Stimulated activated CD4-positive, alpha-beta T cell treated with anti-CD3 and anti-CD28 coated beads, Interleukin-1b, Interleukin-23, amount 100 ng/mL, for 24 hours (primary cell): ENCODE results near the gene CDH3.

Experiments used
- DNase-seq, 4 experiments: peaks; one replicate each; pipeline ENCODE4 v3.0.0-alpha.2; 2020; ENCODE audit warnings: low read depth in 4 of 4, low spot score in 1 of 4

Gene CDH3

DNA sequence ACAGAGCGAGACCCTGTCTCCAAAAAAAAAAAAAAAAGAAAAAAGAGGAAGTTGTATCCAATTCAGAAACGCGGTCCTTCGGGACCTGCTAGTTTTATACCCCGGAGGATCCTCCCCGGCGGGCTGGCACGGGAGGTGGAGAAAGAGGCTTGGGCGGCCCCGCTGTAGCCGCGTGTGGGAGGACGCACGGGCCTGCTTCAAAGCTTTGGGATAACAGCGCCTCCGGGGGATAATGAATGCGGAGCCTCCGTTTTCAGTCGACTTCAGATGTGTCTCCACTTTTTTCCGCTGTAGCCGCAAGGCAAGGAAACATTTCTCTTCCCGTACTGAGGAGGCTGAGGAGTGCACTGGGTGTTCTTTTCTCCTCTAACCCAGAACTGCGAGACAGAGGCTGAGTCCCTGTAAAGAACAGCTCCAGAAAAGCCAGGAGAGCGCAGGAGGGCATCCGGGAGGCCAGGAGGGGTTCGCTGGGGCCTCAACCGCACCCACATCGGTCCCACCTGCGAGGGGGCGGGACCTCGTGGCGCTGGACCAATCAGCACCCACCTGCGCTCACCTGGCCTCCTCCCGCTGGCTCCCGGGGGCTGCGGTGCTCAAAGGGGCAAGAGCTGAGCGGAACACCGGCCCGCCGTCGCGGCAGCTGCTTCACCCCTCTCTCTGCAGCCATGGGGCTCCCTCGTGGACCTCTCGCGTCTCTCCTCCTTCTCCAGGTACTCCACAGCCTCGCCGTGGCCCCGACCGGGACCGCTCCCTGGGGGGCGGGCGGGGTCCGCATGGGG, at the start of gene CDH3:
Gene CDH3, plus strand, starts transcription at position 596 of the 779 bp plus-strand sequence. Its CDS starts 70 bp downstream, at position 666.
- peak in 1 of 4 experiments; percentile 6 for DNase-seq

DNA sequence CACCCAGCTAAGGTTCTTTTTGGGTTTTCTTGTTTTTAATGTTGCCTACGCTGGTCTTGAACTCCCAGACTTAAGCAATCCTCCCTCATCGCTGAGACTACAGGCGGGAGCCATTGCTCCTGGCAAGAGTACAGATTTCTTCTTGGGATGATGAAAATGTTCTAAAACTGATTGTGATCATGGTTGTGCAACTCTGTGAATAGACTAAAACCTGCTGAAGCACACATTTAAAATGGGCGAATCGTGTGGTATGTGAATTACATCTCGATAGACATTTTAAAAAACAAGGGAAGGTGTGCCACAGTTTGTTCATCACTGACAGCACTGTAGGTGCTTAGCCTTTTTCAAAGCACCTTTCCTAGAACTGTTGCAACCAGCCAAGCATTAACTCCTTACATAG, 48.8 kb upstream of the CDH3 start:
- DNase-seq = no peak

DNA sequence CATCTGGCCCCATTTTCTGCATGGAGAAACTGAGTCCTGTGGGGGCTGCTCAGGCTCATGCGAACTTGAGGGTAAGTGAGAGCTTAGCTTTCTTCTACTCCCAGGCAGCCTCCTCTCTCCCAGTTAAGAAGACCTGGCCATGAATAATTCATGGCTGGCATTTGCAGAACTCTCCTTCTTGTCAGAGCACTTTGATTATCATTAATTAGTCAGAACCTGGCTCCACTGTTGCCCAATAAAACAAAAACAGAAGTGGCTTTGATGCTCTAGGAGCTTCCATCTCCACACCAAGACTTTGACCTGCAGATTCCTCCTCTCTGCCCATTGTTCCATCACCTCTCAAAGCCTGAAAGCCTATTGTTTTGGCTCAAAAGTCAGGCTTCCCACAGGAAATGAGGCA, 45.5 kb upstream of the CDH3 start:
- no peak for DNase-seq

DNA sequence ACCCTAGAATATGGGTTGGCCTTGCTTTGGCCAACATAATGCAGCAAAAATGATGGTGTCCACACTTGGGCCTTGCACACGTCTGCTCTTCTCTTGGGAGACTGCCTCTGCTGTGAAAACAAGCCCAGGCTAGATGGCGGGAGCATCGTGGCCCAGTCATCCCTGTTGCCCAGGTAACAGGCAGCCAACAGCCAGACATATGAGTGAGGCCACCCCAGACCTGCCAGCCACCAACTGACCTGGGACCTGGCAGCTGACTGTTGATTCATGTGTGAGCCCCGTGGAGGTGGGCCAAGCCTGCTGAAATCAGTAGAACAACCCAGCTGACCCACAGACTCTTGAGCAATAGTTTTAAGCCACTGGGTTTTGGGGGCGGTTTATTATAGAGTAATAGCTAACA, 39.4 kb upstream of the CDH3 start:
- DNase-seq = no peak

DNA sequence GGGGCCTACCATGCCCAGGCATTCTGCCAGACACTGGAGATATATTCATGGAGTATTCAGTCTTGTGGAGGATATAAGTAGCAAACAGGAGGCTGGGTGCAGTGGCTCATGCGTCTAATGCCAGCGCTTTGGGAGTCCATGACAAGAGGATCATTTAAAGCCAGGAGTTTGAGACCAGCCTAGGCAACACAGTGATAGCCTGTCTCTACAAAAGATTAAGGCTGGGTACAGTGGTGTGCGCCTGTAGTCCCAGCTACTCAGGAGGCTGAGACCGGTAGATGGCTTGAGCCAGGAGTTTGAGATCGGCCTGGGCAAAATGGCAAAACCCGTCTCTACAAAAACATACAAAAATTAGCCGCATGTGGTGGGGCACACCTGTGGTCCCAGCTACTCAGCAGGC, 37.7 kb upstream of the CDH3 start:
- DNase-seq = no peak

DNA sequence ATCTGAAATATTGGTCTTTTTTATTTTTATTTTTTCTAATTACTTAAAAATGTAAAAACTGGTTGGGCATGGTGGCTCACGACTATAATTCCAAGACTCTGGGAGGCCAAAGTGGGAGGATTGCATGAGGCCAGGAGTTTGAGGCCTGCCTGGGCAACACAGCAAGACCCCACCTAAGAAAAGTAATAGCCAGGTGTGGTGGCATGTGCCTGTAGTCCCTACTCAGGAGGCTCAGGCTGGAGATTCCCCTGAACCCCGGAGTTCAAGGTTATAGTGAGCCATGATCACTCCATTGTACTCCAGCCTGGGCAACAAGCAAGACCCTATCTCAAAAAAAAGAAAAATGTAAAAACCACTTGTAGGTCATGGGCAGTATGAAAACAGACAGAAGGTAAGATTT, 36.8 kb upstream of the CDH3 start:
- DNase-seq = no peak

DNA sequence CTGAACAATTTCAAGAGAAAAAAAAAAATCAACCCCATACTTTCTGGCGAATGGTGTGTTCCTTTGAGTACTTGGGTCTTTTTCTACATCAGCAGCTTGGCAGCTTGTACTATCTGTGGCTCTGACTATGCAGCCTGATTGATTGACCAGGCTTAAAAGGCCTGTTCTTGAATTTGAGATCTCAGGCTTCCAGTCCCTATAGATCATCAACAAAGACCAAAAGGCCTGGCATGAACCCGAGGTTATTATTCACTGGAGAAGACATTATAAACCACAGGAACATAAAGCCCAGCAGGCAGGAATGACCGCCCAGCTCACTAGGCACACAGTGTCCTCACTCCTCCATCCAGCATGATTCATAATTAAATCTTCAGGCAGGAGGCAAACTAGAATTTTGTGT, 32.1 kb upstream of the CDH3 start:
- no peak for DNase-seq

DNA sequence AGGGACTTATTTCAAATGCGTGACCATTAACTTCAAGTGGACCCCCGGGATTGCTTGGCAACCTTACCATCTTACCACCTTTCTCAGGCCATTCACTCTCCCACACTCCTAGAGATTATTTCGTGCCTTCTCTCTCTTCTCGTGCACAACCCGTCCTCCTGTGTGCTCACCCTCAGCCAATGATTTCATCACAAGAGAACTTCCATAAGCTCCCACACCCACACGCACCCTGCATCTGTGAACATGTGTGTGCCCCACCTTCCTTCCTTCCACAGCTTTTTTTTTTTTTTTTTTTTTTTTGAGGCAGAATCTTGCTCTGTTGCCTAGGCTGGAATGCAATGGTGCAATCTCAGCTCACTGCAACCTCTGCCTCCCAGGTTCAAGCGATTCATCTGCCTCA, 27.4 kb upstream of the CDH3 start:
- no peak for DNase-seq

DNA sequence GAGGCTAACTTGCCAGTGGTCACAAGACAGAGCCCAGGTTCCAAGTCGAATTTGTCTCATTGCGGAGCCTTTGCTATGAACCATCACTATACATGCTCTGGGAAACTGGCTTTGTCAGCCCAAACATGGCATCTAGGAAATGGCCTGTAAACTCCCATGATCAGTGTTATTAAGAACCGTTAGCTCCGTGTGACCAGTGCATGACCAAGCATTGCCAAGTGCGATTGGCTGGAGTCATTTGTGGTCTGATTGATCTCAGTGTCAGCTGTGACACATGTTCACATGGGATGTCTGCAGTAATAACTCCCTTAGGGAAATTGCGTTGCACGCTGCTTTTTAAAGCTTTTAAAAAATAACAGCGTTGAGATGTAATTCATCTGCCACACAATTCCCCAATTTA, 18.6 kb upstream of the CDH3 start:
- DNase-seq = no peak

DNA sequence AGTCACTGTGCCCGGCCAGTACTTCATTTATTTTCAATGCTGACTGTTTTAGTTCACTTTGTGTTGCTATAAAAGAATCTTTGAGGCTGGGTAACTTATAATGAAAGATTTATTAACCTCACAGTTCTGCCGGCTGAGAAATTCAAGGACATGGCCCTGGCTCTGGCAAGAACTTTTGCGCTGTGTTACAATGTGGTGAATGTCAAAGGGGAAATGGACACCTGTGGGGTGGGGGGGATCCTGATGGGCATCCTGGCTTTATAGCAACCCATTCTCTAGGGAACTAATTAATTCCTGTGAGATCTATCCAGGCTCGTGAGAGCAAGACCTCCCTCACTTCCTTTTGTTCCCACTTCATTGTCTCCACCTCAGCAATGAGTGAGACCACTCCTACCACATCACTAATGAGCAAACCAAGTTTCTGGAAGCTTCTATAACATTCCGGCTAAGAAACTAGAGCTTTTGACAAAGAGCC, 17.1 kb upstream of the CDH3 start:
- DNase-seq = no peak

DNA sequence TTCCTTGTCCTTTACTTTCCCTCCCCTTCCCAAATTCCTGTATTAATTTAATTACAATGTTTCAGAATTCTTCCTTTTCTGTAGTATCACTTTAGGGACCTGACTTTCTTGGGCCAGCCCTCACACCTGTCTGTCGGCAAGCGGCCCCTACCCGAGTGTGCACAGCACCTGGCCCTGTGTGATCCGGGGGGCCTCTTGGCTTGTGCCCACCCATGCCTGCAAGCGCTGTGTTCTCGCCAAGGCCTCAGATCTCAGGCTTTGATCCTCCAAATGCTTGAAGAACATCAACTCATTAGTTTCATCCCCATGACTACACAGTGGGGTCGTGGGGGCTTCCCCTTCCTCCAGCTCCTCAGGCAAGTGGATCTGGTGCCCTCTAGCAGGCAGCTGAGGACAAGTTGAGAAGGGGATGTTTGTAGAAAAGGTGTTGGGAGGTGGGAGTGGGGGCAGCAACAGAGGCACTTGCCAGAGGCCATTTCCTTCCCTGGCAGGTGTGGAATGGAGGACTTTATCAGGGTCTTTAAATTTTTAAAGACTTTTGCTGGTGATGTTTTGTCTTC, 15.7 kb upstream of the CDH3 start:
- no peak for DNase-seq

DNA sequence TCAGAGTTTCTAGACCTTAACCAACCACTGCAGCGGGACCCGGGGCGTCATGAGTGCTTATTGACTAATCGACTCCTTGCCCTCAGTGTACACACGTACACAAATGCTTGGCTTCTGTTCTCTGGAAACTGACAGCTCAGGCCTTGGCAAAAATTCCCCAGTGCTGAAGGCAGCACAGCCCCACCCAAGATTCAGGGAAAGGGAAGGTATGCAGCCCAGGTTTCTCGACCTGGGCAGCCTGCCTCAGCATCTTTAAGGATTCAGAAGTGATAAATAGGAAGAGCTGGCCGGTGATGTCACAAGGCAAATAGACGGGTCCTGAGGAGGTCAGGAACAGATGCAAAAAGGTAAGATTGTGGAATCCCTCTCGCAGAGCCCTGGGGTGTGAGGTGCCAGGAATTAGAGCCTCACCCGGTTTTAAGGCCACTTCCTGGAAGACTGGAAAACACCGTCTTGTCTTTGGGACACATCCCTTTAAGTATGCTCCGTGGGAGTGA, 9.0 kb upstream of the CDH3 start:
- DNase-seq = no peak

DNA sequence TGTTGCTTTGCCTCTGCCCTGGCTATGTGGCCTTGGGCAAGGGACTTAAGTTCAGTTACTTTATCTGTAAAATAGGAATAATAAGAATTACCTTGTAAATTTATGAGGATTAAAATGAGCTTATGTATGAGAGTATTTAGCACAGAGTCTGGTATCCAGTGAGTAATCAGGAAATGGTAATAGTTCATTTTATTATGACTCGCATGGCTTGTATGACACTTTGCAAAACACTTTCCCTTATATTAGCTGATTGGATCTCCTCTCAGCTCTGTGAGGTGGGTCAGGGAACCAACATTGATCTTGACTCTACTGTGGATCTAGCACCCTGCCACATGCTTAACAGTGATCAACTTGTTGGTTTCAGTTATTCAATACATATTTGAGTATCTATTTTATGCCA, 8.3 kb upstream of the CDH3 start:
- no peak for DNase-seq

DNA sequence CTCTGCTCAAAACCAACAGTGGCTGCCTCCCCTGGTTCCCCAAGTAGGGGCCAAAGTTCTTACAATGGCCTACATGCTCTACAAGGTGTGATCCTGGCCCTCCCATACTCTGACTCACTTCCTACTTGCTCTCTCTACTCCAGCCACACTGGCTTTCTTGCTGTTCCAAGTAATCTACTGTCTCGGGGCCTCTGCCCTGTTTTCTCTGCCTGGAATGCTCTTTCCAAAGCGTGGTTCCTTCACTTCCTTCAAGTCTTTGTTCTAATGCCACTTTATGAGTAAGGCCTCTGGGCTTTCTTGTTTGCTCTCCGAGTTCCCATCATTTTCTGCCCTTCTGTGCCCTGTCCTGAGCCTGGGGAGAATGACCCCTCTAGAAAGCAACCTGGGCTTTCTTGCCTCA, 4.1 kb upstream of the CDH3 start:
- DNase-seq = no peak

DNA sequence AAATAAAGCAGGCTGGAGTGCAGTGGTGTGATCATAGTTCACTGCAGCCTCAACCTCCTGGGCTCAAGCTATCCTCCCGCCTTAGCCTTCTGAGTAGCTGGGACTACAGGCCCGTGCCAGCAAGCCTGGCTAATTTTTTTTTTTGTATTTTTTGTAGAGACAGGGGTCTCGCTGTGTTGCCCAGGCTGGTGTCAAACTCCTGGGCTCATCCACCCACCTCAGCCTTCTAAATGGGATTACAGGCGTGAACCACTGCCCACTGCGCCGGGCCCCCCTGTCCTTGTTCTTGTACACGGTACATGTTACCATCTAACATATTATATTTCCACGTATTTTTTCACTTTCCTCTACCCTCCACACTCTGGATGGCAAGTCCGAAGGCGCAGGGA, 3.1 kb upstream of the CDH3 start:
- DNase-seq = no peak

DNA sequence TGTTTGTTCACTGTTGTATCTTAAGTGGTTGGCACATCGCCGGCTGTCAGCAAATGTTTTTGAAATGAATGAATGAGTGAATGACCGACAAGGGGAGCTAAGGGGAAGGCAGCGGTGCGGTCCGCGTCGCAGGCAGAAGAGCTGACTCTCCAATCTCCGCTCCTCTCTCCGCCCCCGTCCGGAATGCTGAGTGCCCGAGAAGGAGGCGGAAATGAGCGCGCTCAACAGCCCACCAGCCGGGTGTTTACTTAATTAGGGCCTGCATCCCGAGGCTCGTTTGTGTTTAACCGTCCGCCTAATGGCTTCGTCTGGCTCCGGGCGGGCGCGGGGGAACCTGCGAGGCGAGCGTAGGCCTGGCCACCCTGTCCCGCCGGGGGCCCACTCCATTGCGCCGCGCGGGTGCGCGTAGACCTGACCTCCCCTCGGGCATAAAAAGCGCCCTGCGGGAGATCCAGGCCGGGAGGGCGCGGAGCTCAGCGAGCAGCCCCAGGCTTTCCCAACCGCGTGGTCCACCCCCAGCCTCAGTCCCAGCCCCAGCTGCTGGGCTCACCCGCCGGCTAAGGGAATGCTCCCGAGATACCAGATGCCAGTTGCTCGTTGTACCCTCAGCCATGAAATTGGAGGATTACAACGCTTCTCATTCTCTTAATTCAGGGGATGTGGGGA, 2.5 kb upstream of the CDH3 start:
- no peak for DNase-seq

DNA sequence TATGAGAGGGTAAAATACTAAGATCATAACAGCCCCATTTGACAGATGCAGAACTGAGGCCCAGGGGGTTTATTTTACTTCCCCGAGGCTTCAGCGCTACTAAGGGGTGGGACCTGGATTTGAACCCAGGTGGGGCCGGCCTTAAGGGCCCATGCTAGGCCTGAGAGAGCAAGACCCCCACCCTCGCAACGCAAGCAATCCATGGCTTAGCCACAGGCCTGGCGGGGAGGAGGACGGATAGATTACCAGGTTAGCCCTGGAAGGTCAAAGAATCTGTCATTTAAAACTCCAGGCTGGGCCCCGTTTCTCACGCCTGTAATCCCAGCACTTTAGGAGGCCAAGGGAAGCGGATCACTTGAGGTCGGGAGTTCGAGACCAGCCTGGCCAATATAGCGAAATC, 1.9 kb upstream of the CDH3 start:
- DNase-seq = no peak

DNA sequence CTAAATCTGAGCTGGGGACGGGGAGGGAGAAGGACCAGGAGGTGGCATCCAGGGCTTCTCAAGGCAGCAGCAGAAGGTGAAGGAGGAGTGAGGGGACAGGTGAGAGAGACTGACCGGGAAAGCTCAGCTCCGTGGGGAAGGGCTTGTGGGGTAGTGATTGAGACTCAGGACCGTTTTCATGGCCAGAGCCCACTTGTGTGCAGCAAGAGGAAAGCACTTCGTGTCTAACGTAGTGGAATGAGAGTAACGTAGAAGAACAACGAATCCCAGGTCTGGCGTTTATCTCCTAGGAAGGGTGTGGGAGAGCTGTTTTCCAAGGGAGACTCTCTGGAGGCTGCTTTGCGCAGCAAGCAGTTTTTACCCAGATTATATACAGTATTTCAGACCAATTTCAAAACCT, 1.3 kb upstream of the CDH3 start:
- no peak for DNase-seq

DNA sequence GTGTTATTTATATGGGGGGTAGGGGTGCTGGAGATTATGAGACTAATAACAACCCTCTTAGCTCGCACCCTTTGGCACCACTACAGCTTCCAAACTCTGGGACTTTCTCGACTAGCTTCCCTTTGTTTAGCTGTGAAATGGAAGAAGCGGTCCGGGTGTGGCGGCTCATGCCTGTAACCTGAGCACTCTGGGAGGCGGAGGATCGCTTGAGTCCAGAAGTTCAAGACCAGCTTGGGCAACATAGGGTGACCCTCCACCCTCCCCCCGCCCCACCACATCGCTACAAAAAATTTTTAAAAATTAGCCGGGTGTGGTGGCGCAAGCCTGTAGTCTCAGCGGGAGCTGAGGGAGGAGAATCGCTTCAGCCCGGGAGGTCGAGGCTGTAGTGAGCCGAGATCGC, 814 bp upstream of the CDH3 start:
- DNase-seq = no peak

DNA sequence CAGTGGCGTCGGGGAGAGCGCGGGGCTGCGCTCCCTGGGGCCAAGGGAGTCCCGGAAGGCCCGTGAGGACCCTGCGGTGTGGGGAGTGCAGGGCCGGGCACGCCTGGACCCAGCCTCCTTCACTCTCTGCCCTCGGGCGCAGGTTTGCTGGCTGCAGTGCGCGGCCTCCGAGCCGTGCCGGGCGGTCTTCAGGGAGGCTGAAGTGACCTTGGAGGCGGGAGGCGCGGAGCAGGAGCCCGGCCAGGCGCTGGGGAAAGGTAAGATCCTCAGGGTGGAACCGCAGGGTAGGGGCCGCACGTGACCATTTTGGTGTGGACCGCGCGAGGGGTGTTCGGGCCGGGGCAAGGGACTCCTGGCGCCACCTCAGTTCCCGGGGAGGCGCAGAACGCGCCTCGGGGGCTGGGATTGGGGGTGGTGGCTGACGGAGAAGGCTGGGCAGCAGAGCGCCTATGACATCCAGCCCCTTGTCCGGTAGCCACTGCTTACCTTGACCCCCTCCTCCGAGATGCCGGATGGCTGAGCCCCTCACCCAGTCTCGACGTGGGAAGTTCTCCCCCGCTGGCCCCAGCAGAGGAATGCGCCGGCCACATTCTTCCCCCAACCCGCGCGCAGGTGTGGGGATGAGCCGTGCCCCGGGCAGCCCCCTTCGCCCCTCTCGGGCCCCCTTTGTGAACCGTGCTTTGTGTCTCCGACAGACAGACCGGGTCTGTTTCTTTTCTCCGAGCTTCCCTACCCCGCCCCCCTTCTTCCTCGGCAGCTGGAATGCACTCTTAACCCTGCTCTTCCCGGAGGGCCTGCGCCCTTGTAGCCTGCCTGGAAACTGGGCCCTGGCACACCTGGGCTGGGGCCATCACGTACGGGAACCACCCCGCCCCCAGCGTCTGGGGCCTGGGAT, 631 bp downstream of the CDH3 start:
- DNase-seq = no peak

DNA sequence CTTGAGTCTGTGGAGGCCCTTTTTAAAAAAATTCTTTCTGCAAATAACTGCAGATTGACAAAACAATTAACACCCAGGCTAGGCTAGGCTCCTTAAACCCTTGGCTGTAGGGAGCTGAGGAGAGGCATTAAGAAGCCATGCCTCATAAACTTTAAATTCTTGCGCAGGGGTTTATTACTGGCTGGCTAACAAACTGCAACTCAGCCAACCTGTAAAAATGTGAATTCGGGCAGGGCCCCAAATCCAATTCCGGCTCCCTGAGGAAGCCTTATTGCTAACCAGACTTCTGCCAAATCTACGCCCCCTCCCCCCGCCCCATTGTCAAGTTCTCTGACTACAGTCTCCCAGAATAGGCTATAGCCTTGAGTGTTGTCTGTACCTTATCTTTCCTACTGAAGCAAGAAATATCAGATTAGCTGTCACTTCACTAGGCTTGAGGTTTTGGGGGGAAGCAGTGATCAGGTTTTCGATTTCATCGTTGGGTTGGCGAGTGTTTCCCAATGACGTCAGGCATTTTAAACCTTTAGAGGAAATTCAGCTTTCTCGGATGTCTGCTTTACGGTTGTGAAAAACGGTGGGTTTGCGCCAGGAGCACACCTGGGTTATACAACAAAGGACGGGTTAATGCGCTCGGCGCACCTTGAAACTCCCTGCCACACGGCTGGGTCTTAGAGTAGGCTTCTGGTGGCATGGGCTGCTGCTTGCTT, 2.0 kb downstream of the CDH3 start:
- DNase-seq = peak in 1 of 4 experiments; percentile 13
